Bronchial epithelial cell (primary cell): ENCODE data around the gene DAGLB. TPM values are rescaled to one million over a fixed set of nuclear protein-coding genes. Genes with fewer than 3 reads are reported as not detected.

Source experiments
- DNase-seq: peaks from one replicate; pipeline ENCODE4 v3.0.0-alpha.2; 2010; ENCODE audit warnings: low read depth
- FAIRE-seq: peaks from 2 replicates; lab custom pipeline; 2011; peaks lifted over from hg19 to GRCh38; lab: Jason Lieb, UNC
- H3K27me3 ChIP-seq: 2 replicates; pipeline ENCODE4 v1.5.1; 2011; ENCODE audit warnings: low read length; ENCODE audit not compliant: control insufficient read depth, insufficient read depth
- H3K36me3 ChIP-seq: 2 replicates; pipeline ENCODE4 v1.5.1; 2011; ENCODE audit warnings: low read length; ENCODE audit not compliant: control insufficient read depth, insufficient read depth
- H3K4me3 ChIP-seq: 2 replicates; pipeline ENCODE4 v1.5.1; 2011; ENCODE audit warnings: mild to moderate bottlenecking, low read depth, low read length, control low read depth
- total RNA-seq: library from RNA; depleted of rRNA; stranded (reverse); fragments of >200 nt; gene quantifications from 2 replicates; pipeline ENCODE4 v1.2.1, GENCODE V29; 2014
- TF ChIP-seq, protein P1 (sequence below): IDR thresholded peaks from 2 replicates; pipeline ENCODE4 v1.5.1; 2011; ENCODE audit warnings: mild to moderate bottlenecking, moderate library complexity, low read length, control low read depth, inconsistent platforms; ENCODE audit not compliant: insufficient read depth, severe bottlenecking

The DAGLB gene
- total RNA-seq, 1 donor from 2014 or later = 27.1 TPM

DNA sequence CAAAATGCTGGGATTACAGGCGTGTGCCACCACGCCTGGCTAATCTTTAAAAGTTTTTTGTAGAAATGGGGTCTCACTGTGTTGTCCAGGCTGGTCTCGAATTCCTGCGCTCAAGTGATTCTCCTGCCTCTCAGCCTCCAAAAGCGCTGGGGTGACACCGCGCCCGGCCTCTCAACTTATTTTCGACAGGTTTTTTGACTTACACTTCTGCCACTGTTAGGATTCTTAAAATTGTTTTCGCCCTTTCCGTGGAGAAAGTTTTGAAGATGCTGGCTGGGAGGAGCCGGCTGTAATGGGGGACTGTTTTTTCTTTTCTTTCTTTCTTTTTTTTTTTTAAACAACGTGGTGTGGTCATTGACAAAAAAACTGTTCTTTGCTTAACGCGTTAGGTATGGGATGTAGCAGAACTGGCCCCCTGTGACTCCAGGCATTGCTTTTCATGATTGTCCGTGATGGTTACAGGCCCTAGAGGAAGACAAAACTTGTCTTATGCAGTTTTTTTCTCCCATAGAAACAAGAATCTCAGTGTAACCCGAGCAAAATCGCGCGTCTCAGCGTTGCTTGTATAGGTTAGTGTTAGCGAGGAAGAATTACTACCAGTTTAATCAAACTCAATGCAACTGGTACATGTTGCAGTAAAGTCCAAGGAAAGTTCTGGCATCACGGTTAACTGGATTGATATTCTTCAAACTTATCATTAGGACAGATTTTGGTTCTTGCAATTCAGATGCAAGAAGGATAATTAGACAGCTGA is 72.2 kb downstream of the DAGLB start:
- DNase-seq (no peak), FAIRE-seq (no peak)
- TF ChIP-seq, protein P1, sequence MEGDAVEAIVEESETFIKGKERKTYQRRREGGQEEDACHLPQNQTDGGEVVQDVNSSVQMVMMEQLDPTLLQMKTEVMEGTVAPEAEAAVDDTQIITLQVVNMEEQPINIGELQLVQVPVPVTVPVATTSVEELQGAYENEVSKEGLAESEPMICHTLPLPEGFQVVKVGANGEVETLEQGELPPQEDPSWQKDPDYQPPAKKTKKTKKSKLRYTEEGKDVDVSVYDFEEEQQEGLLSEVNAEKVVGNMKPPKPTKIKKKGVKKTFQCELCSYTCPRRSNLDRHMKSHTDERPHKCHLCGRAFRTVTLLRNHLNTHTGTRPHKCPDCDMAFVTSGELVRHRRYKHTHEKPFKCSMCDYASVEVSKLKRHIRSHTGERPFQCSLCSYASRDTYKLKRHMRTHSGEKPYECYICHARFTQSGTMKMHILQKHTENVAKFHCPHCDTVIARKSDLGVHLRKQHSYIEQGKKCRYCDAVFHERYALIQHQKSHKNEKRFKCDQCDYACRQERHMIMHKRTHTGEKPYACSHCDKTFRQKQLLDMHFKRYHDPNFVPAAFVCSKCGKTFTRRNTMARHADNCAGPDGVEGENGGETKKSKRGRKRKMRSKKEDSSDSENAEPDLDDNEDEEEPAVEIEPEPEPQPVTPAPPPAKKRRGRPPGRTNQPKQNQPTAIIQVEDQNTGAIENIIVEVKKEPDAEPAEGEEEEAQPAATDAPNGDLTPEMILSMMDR = no peak
- Histone ChIP-seq H3K4me3 (peak overlapping the region; percentile 73), H3K36me3 (peaks cover 4% of the 10 kb centered on the region), H3K27me3 (no peaks in the 10 kb centered on the region)

DNA sequence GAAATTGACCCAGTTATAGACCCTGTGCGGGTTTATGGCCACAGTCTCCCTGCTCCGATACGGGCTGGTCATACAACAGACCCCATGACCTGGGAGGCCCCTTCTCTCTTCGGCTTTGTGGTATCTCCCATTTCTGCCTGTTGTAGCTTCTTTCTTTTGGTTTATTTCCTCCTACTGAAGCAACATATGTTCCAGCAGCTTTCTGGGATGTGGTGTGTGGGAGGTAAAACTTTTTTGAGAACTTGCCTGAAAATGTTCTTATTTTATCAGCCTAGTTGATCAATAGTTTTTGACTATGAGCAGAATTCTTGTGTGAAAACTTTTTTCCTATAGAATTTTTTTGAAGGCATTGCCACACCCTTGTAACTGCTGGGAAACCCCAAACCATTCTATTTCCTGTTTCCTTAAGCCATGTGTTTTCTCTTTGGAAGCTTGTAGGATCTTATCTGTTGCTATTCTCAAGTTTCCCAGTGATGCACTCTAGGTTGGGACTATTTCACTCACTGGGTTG is 80.0 kb downstream of the DAGLB start:
- Histone ChIP-seq H3K4me3 (no peak overlapping the region), H3K36me3 (no peaks in the 10 kb centered on the region), H3K27me3 (no peaks in the 10 kb centered on the region)
- TF ChIP-seq, protein P1 = no peak
- FAIRE-seq (no peak), DNase-seq (peak; percentile 55)

DNA sequence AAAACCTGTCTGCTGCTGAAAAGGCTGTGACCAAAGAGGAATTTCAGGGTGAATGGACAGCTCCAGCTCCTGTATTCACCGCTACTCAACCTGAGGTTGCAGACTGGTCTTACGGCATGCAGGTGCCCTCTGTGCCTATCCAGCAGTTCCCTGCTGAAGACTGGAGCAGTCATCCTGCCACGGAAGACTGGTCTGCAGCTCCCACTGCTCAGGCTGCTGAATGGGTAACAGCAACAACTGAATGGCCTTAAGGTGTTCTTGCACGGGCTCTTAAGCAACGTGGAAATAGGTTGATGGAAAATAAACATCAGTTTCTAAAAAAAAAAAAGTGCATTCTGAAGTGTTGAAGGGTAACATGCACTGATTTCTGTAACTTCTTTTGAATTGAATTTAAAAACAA is 82.3 kb downstream of the DAGLB start:
- TF ChIP-seq, protein P1 = no peak
- no peak for DNase-seq
- Histone ChIP-seq H3K36me3 (no peaks in the 10 kb centered on the region), H3K4me3 (no peak overlapping the region), H3K27me3 (no peaks in the 10 kb centered on the region)
- FAIRE-seq = no peak

DNA sequence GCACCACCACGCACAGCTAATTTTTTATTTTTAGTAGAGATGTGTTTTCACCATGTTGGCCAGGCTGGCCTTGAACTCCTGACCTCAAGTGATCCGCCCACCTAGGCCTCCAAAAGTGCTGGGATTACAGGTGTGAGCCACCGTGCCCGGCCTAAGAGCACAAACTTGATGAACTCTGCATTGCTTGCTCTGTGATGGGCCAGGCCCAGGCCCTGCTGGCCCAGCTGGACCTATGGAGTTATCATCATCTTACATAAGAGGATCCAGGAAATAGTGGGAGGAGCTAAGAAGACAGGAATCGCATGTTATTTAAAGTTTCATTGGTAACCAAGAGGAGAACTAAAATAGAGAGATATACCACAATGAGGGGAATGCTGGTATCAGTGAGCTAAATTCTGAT is 86.9 kb downstream of the DAGLB start:
- TF ChIP-seq, protein P1 = no peak
- no peak overlapping the region for H3K4me3 ChIP-seq
- FAIRE-seq = no peak
- no peaks in the 10 kb centered on the region for H3K27me3 ChIP-seq
- H3K36me3 ChIP-seq = no peaks in the 10 kb centered on the region
- no peak for DNase-seq

DNA sequence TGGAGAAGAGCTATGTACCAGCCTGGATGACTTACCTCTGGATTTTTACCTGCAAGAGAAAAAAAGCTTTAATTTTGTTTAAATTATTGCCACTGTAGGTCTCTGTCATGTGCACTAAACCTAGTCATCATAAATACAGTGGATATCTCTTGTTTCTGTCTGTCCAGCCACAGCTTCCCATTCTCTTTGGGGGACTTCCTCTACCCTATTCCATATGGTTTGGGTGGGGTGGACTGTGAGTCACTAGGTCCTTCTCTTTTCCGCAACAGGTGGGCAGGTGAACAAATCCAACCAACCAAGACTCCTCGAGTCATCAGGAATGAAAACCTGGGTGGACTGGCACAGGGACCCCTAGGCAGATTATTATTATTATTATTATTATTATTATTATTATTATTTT is 88.0 kb downstream of the DAGLB start:
- FAIRE-seq (no peak), DNase-seq (no peak)
- H3K4me3 ChIP-seq = no peak overlapping the region
- TF ChIP-seq, protein P1 = no peak
- no peaks in the 10 kb centered on the region for H3K36me3 ChIP-seq
- H3K27me3 ChIP-seq = no peaks in the 10 kb centered on the region

Other genes starting within 250 kb of the DAGLB start
- 9.9 and 11.6 TPM in 2 replicates for gene CYTH3, start 175.3 kb downstream of the DAGLB start, total RNA-seq
- gene FAM220A, start 99.0 kb downstream of the DAGLB start, total RNA-seq = 31.6 and 42.5 TPM in 2 replicates
- gene RAC1, start 73.4 kb downstream of the DAGLB start, total RNA-seq = 81.5 and 108 TPM in 2 replicates
- 72.1 and 90.6 TPM in 2 replicates for gene KDELR2, start 36.2 kb upstream of the DAGLB start, total RNA-seq
- gene GRID2IP, start 103.5 kb upstream of the DAGLB start, total RNA-seq = 0.26 TPM in 2 replicates
- gene ZDHHC4, start 129.5 kb upstream of the DAGLB start, total RNA-seq = 92.1 and 94.6 TPM in 2 replicates
- 7.0 and 7.4 TPM in 2 replicates for gene INTS15, start 142.1 kb upstream of the DAGLB start, total RNA-seq
- gene ZNF853, start 167.7 kb upstream of the DAGLB start, total RNA-seq = 0.26 and 0.53 TPM in 2 replicates
- gene ZNF316, start 189.4 kb upstream of the DAGLB start, total RNA-seq = 12.4 and 16.3 TPM in 2 replicates